GM12878 (cell line): ENCODE results near the gene TRPC6.

Source experiments
- CHD2 ChIP-seq: IDR thresholded peaks from 2 replicates; pipeline ENCODE4 v1.6.1; 2011; ENCODE audit warnings: low read depth, low read length, improper control_type of control experiment, borderline replicate concordance
- CTCF ChIP-seq, 3 experiments: IDR thresholded peaks in 2 of 3; conservative IDR thresholded peaks in 1 of 3; 2 replicates each; pipeline ENCODE4 v1.5.1; 2011; ENCODE audit warnings: low read depth in 3 of 3, low read length in 3 of 3, mild to moderate bottlenecking in 3 of 3, control low read depth in 2 of 3, moderate library complexity in 2 of 3, inconsistent platforms in 1 of 3, mixed read lengths in 1 of 3; ENCODE audit not compliant: control insufficient read depth in 2 of 3, insufficient read depth in 1 of 3; ENCODE audit errors: extremely low read depth in 1 of 3
- MAX ChIP-seq: IDR thresholded peaks from 2 replicates; pipeline ENCODE4 v1.6.1; 2012; ENCODE audit warnings: low read depth, low read length, improper control_type of control experiment
- POLR2A ChIP-seq: IDR thresholded peaks from 2 replicates; pipeline ENCODE4 v1.6.1; 2011; ENCODE audit warnings: low read depth, mild to moderate bottlenecking, low read length
- RBBP5 ChIP-seq: fragments of 200-600 bp; sonication (generic); conservative IDR thresholded peaks from 2 replicates; pipeline ENCODE4 v1.6.1; 2016
- ZNF274 ChIP-seq: IDR thresholded peaks from one replicate; pipeline ENCODE4 v1.8.0; 2011; ENCODE audit not compliant: insufficient read length, insufficient read depth

DNA sequence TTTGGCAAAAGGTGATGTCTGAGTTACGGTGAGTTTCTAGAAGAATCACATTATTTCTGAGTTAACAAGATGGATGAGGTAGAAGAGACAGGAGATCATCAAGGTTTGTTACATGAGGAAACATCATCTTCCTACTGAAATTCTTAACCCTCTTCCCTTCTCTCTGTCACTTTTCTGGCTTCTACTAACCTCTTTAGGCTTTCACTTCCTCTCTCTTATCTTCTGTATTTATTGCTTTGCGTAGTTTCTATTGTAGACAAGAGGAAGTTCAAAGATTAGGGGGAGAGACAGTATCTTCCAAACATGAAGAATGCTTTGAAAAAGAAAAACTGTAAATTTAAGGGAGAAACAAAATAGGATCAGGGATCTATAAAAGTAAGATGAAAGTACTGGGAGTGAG is 75.4 kb downstream of the TRPC6 start:
- TF ChIP-seq CHD2 (no peak), POLR2A (no peak), ZNF274 (no peak), RBBP5 (no peak), MAX (no peak), CTCF (IDR thresholded peaks at IDR 0.05 in 2 of 3, conservative IDR thresholded peaks at IDR 0.05 in 1 of 3; ENCODE audit: control insufficient read depth in 2 of 3, extremely low read depth in 1 of 3, insufficient read depth in 1 of 3, low read depth in 3 of 3, low read length in 3 of 3) (no peak)
